Measurements from ENCODE around the gene KCNH5. TPM values are rescaled to one million over a fixed set of nuclear protein-coding genes. Genes with fewer than 3 reads are reported as not detected.

Gene KCNH5
- total RNA-seq, 1 donor from 2014 or later, result 0.44 TPM

GRCh38 chr14:62956413-62956812 is 88.8 kb downstream of the KCNH5 start:
- H3K4me3 Mint-ChIP-seq, result no peak overlapping the region
- H3K36me3 Mint-ChIP-seq (ENCODE audit: low read depth), result no peaks in the 10 kb centered on the region
- H3K27ac Mint-ChIP-seq (ENCODE audit: unreplicated experiment), result no peak overlapping the region
- no peak for DNase-seq (ENCODE audit: low read depth, low spot score)
- peaks cover under 1% of the 10 kb centered on the region for H3K9me3 Mint-ChIP-seq
- no peaks in the 10 kb centered on the region for H3K4me1 Mint-ChIP-seq
- no peak for TF ChIP-seq CTCF (conservative IDR thresholded peaks at IDR 0.05)
- peaks cover 6% of the 10 kb centered on the region for H3K27me3 Mint-ChIP-seq (ENCODE audit: low read depth)

- H3K4me1 Mint-ChIP-seq, result no peaks in the 10 kb centered on the region
- no peak for TF ChIP-seq CTCF (conservative IDR thresholded peaks at IDR 0.05)
- no peaks in the 10 kb centered on the region for H3K36me3 Mint-ChIP-seq (ENCODE audit: low read depth)
- H3K9me3 Mint-ChIP-seq, result no peaks in the 10 kb centered on the region
- no peak for DNase-seq (ENCODE audit: low read depth, low spot score)
- peaks cover 6% of the 10 kb centered on the region for H3K27me3 Mint-ChIP-seq (ENCODE audit: low read depth)
- H3K27ac Mint-ChIP-seq (ENCODE audit: unreplicated experiment), result no peak overlapping the region
- no peak overlapping the region for H3K4me3 Mint-ChIP-seq
Observed at GRCh38 chr14:62954165-62954564, 91.1 kb downstream of the KCNH5 start.

GRCh38 chr14:62952226-62952625 is 93.0 kb downstream of the KCNH5 start:
- H3K9me3 Mint-ChIP-seq, result no peaks in the 10 kb centered on the region
- no peak overlapping the region for H3K4me3 Mint-ChIP-seq
- TF ChIP-seq CTCF (conservative IDR thresholded peaks at IDR 0.05), result no peak
- no peaks in the 10 kb centered on the region for H3K27me3 Mint-ChIP-seq (ENCODE audit: low read depth)
- DNase-seq (ENCODE audit: low read depth, low spot score), result no peak
- no peak overlapping the region for H3K27ac Mint-ChIP-seq (ENCODE audit: unreplicated experiment)
- H3K4me1 Mint-ChIP-seq, result no peaks in the 10 kb centered on the region
- H3K36me3 Mint-ChIP-seq (ENCODE audit: low read depth), result no peaks in the 10 kb centered on the region

- Mint-ChIP-seq H3K9me3 (no peaks in the 10 kb centered on the region), H3K27ac (ENCODE audit: unreplicated experiment) (no peak overlapping the region), H3K27me3 (ENCODE audit: low read depth) (no peaks in the 10 kb centered on the region), H3K36me3 (ENCODE audit: low read depth) (no peaks in the 10 kb centered on the region), H3K4me1 (no peaks in the 10 kb centered on the region), H3K4me3 (no peak overlapping the region)
- no peak for TF ChIP-seq CTCF (conservative IDR thresholded peaks at IDR 0.05)
- DNase-seq (ENCODE audit: low read depth, low spot score), result no peak
Observed at GRCh38 chr14:62947301-62947700, 98.0 kb downstream of the KCNH5 start.

- Mint-ChIP-seq H3K4me1 (no peaks in the 10 kb centered on the region), H3K9me3 (no peaks in the 10 kb centered on the region), H3K4me3 (no peak overlapping the region), H3K27ac (ENCODE audit: unreplicated experiment) (no peak overlapping the region), H3K27me3 (ENCODE audit: low read depth) (no peaks in the 10 kb centered on the region), H3K36me3 (ENCODE audit: low read depth) (no peaks in the 10 kb centered on the region)
- DNase-seq (ENCODE audit: low read depth, low spot score), result no peak
- TF ChIP-seq CTCF (conservative IDR thresholded peaks at IDR 0.05), result no peak
Observed at GRCh38 chr14:62946221-62946620, 99.0 kb downstream of the KCNH5 start.

- Mint-ChIP-seq H3K36me3 (ENCODE audit: low read depth) (no peaks in the 10 kb centered on the region), H3K9me3 (no peaks in the 10 kb centered on the region), H3K27me3 (ENCODE audit: low read depth) (no peaks in the 10 kb centered on the region), H3K4me1 (no peaks in the 10 kb centered on the region), H3K27ac (ENCODE audit: unreplicated experiment) (no peak overlapping the region), H3K4me3 (no peak overlapping the region)
- DNase-seq (ENCODE audit: low read depth, low spot score), result no peak
- TF ChIP-seq CTCF (conservative IDR thresholded peaks at IDR 0.05), result no peak
Observed at GRCh38 chr14:62943202-62943601, 102.1 kb downstream of the KCNH5 start.

Measured in neural crest cell (in vitro differentiated cells).